Neural cell (in vitro differentiated cells): ENCODE measurements around the gene EIF3B. TPM values are rescaled to one million over a fixed set of nuclear protein-coding genes. Genes with fewer than 3 reads are reported as not detected.

Source experiments
- H2AFZ ChIP-seq: fragments of 200-600, 300-800 bp; sonication (generic), shearing (Covaris generic); 2 replicates; pipeline ENCODE4 v1.6.0; 2014; ENCODE audit warnings: low read depth, mild to moderate bottlenecking, antibody characterized with exemption, low read length, moderate library complexity
- H3F3A ChIP-seq: fragments of 200-600 bp; shearing (Covaris generic); 2 replicates; pipeline ENCODE4 v1.6.1; 2016; ENCODE audit warnings: mild to moderate bottlenecking, moderate library complexity, mixed read lengths, antibody characterized with exemption, low read length; ENCODE audit not compliant: insufficient read depth, poor library complexity, severe bottlenecking
- H3K27ac ChIP-seq: fragments of 200-600, 300-800 bp; sonication (generic), shearing (Covaris generic); 2 replicates; pipeline ENCODE4 v1.5.1; 2014; ENCODE audit warnings: mild to moderate bottlenecking, low read length, moderate library complexity
- H3K27me3 ChIP-seq: fragments of 300-800, 200-600 bp; sonication (generic), shearing (Covaris generic); 2 replicates; pipeline ENCODE4 v1.6.0; 2014; ENCODE audit warnings: mild to moderate bottlenecking, low read depth, low read length, moderate library complexity; ENCODE audit not compliant: insufficient read depth
- H3K36me3 ChIP-seq: fragments of 300-800, 200-600 bp; sonication (generic), shearing (Covaris generic); 2 replicates; pipeline ENCODE4 v1.5.1; 2014; ENCODE audit warnings: mild to moderate bottlenecking, antibody characterized with exemption, low read length, moderate library complexity; ENCODE audit not compliant: insufficient read depth
- H3K4me2 ChIP-seq: fragments of 300-800, 200-600 bp; sonication (generic), shearing (Covaris generic); 2 replicates; pipeline ENCODE4 v1.6.0; 2014; ENCODE audit warnings: mild to moderate bottlenecking, low read length
- H3K4me3 ChIP-seq: fragments of 300-800, 200-600 bp; sonication (generic), shearing (Covaris generic); 2 replicates; pipeline ENCODE4 v1.5.1; 2014; ENCODE audit warnings: mild to moderate bottlenecking, low read length, moderate library complexity
- H3K79me2 ChIP-seq: fragments of 200-600 bp; shearing (Covaris generic); replicated peaks from 2 replicates; pipeline ENCODE4 v1.6.0; 2014; ENCODE audit warnings: mild to moderate bottlenecking, low read length, moderate library complexity; ENCODE audit not compliant: insufficient read depth
- H3K9ac ChIP-seq: fragments of 300-800, 200-600 bp; sonication (generic), shearing (Covaris generic); 2 replicates; pipeline ENCODE4 v1.6.1; 2016; ENCODE audit warnings: mild to moderate bottlenecking, low read length, mixed read lengths
- H3K9me2 ChIP-seq: fragments of 200-600 bp; shearing (Covaris generic); 2 replicates; pipeline ENCODE4 v1.6.1; 2016; ENCODE audit warnings: mild to moderate bottlenecking, low read length, mixed read lengths; ENCODE audit not compliant: insufficient read depth
- H3K9me3 ChIP-seq: fragments of 200-600, 300-800 bp; sonication (generic), shearing (Covaris generic); 2 replicates; pipeline ENCODE4 v1.6.1; 2016; ENCODE audit warnings: mild to moderate bottlenecking, mixed run types, low read length, moderate library complexity, mixed read lengths
- H4K20me1 ChIP-seq: fragments of 200-600 bp; shearing (Covaris generic); 2 replicates; pipeline ENCODE4 v1.6.1; 2016; ENCODE audit warnings: mild to moderate bottlenecking, mixed run types; ENCODE audit not compliant: insufficient read depth
- EP300 ChIP-seq: fragments of 450-650 bp; conservative IDR thresholded peaks from 2 replicates; pipeline ENCODE4 v1.6.1; 2014; ENCODE audit warnings: antibody characterized with exemption, mild to moderate bottlenecking, moderate library complexity; ENCODE audit not compliant: poor library complexity, severe bottlenecking
- EZH2 ChIP-seq: fragments of 200-600, 300-800 bp; shearing (Covaris generic), sonication (generic); IDR thresholded peaks from 2 replicates; pipeline ENCODE4 v1.6.1; 2014; ENCODE audit warnings: antibody characterized with exemption, low read length, borderline replicate concordance, mild to moderate bottlenecking; ENCODE audit not compliant: insufficient read depth, poor library complexity, severe bottlenecking
- MXI1 ChIP-seq: fragments of 450-650 bp; conservative IDR thresholded peaks from 2 replicates; pipeline ENCODE4 v1.6.1; 2014; ENCODE audit warnings: antibody characterized with exemption, mild to moderate bottlenecking; ENCODE audit not compliant: poor library complexity, severe bottlenecking
- POLR2AphosphoS5 ChIP-seq: IDR thresholded peaks from 2 replicates; pipeline ENCODE4 v1.6.1; 2012
- RAD21 ChIP-seq: fragments of 450-650 bp; conservative IDR thresholded peaks from 2 replicates; pipeline ENCODE4 v1.6.1; 2014; ENCODE audit warnings: antibody characterized with exemption, mild to moderate bottlenecking, moderate library complexity
- SMC3 ChIP-seq: fragments of 450-650 bp; conservative IDR thresholded peaks from 2 replicates; pipeline ENCODE4 v1.6.1; 2014; ENCODE audit warnings: antibody characterized with exemption, mild to moderate bottlenecking, moderate library complexity; ENCODE audit not compliant: poor library complexity
- TAF1 ChIP-seq: IDR thresholded peaks from 2 replicates; pipeline ENCODE4 v1.6.1; 2012; ENCODE audit warnings: low read depth
- polyA plus RNA-seq: library from polyadenylated mRNA; depleted of rRNA; stranded (reverse); fragments of >200 nt; gene quantifications from 2 replicates; pipeline ENCODE4 v1.2.3, GENCODE V29; 2014
- TF ChIP-seq, protein P1 (sequence below): fragments of 450-650 bp; IDR thresholded peaks from 2 replicates; pipeline ENCODE4 v1.5.1; 2014; ENCODE audit warnings: antibody characterized with exemption, mild to moderate bottlenecking, moderate library complexity; ENCODE audit not compliant: poor library complexity, severe bottlenecking
- TF ChIP-seq, protein P2 (sequence below): IDR thresholded peaks from 2 replicates; pipeline ENCODE4 v1.6.1; 2012; ENCODE audit warnings: borderline replicate concordance

The EIF3B gene
- polyA plus RNA-seq, 1 donor from 2014 or later, result 65.1 TPM

DNA sequence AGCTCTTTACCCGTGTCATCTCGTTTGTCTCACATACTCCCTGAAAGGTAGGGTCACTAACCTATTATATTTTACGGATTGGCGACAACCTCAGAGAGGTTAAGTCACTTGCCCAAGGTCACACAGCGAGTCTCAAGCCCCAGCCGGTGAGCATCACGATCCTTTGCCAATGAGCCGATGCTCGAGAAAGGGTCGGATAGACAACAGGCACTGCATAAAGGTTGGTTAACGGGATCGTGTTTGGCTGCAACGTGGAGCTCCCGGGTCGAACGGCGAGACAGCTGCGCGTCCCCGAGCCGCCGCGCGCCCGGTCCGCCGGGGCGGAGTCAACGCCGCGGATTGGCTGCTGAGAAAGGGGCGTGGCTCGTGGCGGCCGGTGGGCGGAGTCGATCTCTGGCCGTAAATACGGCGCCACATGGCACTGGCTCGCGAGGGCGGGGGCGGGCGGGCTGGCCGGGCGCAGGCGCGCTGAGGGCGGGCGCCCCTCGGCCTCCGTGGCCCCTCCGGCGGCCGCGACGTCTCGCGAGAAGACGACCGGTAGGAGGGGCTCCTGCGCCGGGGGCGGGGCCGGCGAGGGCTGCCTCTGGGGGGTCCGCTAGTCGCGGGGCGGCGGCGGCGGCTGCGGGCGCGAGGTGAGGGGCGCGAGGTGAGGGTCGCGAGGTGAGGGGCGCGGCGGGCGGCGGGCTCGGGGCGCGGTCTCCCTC lies 48.5 kb downstream of the EIF3B start, which contains the start of gene CHST12:
Gene CHST12 (plus strand): TSS at position 598 of the 704 bp plus-strand sequence. CDS start 29,029 bp downstream, outside the sequence.
- Histone ChIP-seq H3K27ac (no peak within 1 kb of the TSS), H3K9me2 (no peaks in the 10 kb centered on the region), H3K4me2 (peak within 1 kb of the TSS; percentile 80), H3K27me3 (no peaks in the 10 kb centered on the region), H3K79me2 (no peaks in the 10 kb centered on the region), H3K9ac (peak within 1 kb of the TSS; percentile 75), H3K9me3 (no peaks in the 10 kb centered on the region), H3K36me3 (no peaks in the 10 kb centered on the region), H2AFZ (peak within 1 kb of the TSS; percentile 54), H4K20me1 (no peaks in the 10 kb centered on the region), H3K4me3 (peak within 1 kb of the TSS; percentile 98), H3F3A (no peaks in the 10 kb centered on the region)
- TF ChIP-seq EP300 (peak; percentile 33), EZH2 (no peak), POLR2AphosphoS5 (peak; percentile 52), MXI1 (peak; percentile 88), RAD21 (peak; percentile 20), SMC3 (no peak), TAF1 (no peak)
- TF ChIP-seq, protein P1, sequence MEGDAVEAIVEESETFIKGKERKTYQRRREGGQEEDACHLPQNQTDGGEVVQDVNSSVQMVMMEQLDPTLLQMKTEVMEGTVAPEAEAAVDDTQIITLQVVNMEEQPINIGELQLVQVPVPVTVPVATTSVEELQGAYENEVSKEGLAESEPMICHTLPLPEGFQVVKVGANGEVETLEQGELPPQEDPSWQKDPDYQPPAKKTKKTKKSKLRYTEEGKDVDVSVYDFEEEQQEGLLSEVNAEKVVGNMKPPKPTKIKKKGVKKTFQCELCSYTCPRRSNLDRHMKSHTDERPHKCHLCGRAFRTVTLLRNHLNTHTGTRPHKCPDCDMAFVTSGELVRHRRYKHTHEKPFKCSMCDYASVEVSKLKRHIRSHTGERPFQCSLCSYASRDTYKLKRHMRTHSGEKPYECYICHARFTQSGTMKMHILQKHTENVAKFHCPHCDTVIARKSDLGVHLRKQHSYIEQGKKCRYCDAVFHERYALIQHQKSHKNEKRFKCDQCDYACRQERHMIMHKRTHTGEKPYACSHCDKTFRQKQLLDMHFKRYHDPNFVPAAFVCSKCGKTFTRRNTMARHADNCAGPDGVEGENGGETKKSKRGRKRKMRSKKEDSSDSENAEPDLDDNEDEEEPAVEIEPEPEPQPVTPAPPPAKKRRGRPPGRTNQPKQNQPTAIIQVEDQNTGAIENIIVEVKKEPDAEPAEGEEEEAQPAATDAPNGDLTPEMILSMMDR, result no peak
- TF ChIP-seq, protein P2, sequence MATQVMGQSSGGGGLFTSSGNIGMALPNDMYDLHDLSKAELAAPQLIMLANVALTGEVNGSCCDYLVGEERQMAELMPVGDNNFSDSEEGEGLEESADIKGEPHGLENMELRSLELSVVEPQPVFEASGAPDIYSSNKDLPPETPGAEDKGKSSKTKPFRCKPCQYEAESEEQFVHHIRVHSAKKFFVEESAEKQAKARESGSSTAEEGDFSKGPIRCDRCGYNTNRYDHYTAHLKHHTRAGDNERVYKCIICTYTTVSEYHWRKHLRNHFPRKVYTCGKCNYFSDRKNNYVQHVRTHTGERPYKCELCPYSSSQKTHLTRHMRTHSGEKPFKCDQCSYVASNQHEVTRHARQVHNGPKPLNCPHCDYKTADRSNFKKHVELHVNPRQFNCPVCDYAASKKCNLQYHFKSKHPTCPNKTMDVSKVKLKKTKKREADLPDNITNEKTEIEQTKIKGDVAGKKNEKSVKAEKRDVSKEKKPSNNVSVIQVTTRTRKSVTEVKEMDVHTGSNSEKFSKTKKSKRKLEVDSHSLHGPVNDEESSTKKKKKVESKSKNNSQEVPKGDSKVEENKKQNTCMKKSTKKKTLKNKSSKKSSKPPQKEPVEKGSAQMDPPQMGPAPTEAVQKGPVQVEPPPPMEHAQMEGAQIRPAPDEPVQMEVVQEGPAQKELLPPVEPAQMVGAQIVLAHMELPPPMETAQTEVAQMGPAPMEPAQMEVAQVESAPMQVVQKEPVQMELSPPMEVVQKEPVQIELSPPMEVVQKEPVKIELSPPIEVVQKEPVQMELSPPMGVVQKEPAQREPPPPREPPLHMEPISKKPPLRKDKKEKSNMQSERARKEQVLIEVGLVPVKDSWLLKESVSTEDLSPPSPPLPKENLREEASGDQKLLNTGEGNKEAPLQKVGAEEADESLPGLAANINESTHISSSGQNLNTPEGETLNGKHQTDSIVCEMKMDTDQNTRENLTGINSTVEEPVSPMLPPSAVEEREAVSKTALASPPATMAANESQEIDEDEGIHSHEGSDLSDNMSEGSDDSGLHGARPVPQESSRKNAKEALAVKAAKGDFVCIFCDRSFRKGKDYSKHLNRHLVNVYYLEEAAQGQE, result no peak

DNA sequence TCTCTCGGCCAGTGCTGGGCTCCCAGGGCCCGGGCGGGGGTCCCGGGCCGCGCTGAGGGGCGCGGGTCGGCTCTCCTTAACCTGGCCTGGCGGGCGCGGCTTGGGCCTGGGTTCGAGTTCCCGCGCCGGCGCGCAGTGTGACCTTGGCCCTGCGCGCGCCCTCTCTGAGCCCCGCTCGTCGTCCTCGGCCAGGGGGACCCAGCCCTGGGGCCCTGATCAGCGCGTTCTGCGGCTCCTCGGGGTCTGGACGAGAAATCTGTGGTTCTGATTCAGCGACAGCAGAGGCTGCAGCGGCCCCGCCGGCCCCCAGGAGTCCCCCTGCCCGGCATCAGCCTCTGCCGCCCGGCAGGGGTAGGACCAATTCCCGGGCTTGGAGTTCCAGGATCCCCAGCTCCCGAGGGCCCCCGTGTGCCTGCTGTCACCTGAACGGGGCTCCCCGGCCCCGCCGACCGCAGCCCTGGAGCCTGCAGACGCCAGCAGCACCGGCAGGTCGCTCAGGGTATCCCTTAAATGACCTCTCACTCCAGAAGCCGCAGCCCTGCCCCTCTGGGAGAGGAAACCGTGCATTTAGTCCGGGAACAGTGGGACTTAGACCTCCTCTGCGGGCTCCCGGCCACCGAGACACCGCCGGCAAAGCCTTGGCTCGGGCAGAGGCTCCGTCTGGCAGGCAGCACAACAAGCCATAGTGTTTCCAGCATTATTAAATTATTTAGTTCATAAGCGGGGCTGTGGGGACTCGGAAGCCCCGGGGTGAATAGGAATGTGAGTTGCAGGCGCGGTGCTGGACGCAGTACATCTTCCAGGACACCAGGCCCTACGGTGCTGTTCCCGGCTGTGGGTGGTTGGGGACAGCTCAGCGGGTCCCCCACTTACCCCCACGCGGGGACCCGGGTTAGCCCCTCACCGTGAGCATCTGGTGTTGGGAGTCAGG lies 49.4 kb downstream of the EIF3B start:
- H3K27ac ChIP-seq, result no peak overlapping the region
- H4K20me1 ChIP-seq, result no peaks in the 10 kb centered on the region
- peak overlapping the region; percentile 75 for H3K9ac ChIP-seq
- H3K79me2 ChIP-seq, result no peaks in the 10 kb centered on the region
- no peaks in the 10 kb centered on the region for H3K9me3 ChIP-seq
- no peaks in the 10 kb centered on the region for H3K36me3 ChIP-seq
- H3K4me3 ChIP-seq, result peak overlapping the region; percentile 98
- H3F3A ChIP-seq, result no peaks in the 10 kb centered on the region
- TF ChIP-seq, protein P1, result peak; percentile 36
- TF ChIP-seq TAF1 (no peak), RAD21 (peak; percentile 33), POLR2AphosphoS5 (no peak), MXI1 (peak; percentile 3), EZH2 (no peak), SMC3 (peak; percentile 33)
- TF ChIP-seq, protein P2, result peak; percentile 25
- H2AFZ ChIP-seq, result peak overlapping the region; percentile 54
- H3K4me2 ChIP-seq, result peak overlapping the region; percentile 80
- H3K27me3 ChIP-seq, result no peaks in the 10 kb centered on the region
- no peaks in the 10 kb centered on the region for H3K9me2 ChIP-seq
